Measurements from ENCODE around the gene KRTAP12-1.

GRCh38 chr21:44686000-44686781 is 4.2 kb upstream of the KRTAP12-1 start:
- TF ChIP-seq, protein P1, sequence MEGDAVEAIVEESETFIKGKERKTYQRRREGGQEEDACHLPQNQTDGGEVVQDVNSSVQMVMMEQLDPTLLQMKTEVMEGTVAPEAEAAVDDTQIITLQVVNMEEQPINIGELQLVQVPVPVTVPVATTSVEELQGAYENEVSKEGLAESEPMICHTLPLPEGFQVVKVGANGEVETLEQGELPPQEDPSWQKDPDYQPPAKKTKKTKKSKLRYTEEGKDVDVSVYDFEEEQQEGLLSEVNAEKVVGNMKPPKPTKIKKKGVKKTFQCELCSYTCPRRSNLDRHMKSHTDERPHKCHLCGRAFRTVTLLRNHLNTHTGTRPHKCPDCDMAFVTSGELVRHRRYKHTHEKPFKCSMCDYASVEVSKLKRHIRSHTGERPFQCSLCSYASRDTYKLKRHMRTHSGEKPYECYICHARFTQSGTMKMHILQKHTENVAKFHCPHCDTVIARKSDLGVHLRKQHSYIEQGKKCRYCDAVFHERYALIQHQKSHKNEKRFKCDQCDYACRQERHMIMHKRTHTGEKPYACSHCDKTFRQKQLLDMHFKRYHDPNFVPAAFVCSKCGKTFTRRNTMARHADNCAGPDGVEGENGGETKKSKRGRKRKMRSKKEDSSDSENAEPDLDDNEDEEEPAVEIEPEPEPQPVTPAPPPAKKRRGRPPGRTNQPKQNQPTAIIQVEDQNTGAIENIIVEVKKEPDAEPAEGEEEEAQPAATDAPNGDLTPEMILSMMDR (conservative IDR thresholded peaks at IDR 0.05; ENCODE audit: low read depth, low read length), result no peak
- no peak for TF ChIP-seq EZH2 (IDR thresholded peaks at IDR 0.05; ENCODE audit: borderline replicate concordance, low read depth, low read length, poor library complexity, severe bottlenecking)
